C4-2B (cell line): ENCODE data around the gene ILDR1.

Experiments used
- CTCF ChIP-seq: fragments of 450-650 bp; conservative IDR thresholded peaks from 2 replicates; pipeline ENCODE4 v1.5.1; 2017; ENCODE audit warnings: mild to moderate bottlenecking
- ZFX ChIP-seq: fragments of 450-650 bp; IDR thresholded peaks from 2 replicates; pipeline ENCODE4 v1.6.1; 2017

- TF ChIP-seq CTCF = no peak
- no peak for TF ChIP-seq ZFX
These were observed 25.6 kb downstream of the ILDR1 start for GRCh38 chr3:121996441-121996840.
